Hematopoietic multipotent progenitor cell treated with erythropoietin and hydrocortisone succinate and interleukin-3 and kit ligand, for 15 days (in vitro differentiated cells): Measurements from ENCODE around the gene ARL6IP6.

ENCODE experiments used
- DNase-seq: peaks from one replicate; pipeline ENCODE4 v3.0.0-alpha.2; 2015; ENCODE audit warnings: low spot score

Gene ARL6IP6

DNA sequence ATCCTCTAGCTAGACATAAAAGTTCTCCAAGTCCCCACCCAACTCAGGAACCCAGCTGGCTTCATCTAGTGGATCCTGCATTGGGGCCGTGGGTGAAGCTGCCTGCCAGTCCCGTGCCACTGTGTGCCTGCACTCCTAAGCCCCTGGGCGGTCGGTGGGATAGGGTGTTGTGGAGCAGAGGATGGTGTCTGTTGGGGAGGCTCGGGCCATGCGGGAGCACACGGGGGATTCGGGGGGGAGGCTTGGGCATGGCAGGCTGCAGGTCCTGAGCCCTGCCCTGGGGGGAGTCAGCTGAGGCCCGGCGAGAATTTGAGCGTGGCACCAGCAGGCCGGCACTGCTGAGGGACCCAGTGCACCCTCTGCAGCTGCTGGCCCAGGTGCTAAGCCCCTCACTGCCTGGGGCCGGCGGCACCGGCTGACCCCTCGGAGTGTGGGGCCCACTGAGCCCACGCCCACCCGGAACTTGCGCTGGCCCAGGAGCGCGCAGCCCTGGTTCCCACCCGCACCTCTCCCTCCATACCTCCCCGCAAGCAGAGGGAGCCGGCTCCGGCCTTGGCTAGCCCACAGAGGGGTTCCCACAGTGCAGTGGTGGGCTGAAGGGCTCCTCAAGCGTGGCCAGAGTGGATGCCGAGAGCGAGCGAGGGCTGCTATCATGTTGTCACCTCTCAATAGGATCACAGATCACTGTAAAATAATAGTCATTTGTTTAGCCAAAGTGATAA lies 86.4 kb downstream of the ARL6IP6 start:
- DNase-seq, result no peak

DNA sequence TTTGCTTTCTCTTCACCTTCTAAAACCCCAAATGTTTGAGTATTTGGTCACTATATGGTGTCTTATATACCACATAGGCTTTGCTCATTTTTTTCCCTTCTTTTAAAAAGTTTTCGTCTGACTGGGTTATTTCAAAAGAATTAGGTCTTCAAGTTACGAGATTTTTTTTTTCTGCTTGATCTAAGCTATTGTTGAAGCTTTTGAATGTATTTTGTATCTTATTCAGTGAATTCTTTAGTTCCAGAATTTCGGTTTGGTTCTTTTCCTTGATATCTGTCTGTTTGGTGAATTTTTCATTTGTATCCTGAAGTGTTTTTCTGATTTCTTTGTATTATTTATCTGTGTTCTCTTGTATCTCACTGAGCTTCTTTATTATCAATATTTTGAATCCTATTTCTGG lies 93.5 kb downstream of the ARL6IP6 start:
- no peak for DNase-seq
